Hepatocyte (in vitro differentiated cells): ENCODE measurements around the gene BCL7B. TPM values are rescaled to one million over a fixed set of nuclear protein-coding genes. Genes with fewer than 3 reads are reported as not detected.

ENCODE experiments used
- DNase-seq: peaks from one replicate; pipeline ENCODE4 v3.0.0-alpha.2; 2016; ENCODE audit warnings: low spot score
- H2AFZ ChIP-seq: fragments of 200-600 bp; sonication (generic); 2 replicates; pipeline ENCODE4 v1.6.0; 2016; ENCODE audit warnings: antibody characterized with exemption, mild to moderate bottlenecking
- H3K27ac ChIP-seq: fragments of 200-600 bp; sonication (generic); 2 replicates; pipeline ENCODE4 v1.5.1; 2016; ENCODE audit warnings: mild to moderate bottlenecking
- H3K27me3 ChIP-seq: fragments of 200-600 bp; sonication (generic); 2 replicates; pipeline ENCODE4 v1.6.1; 2016
- H3K36me3 ChIP-seq: fragments of 200-600 bp; sonication (generic); replicated peaks from 2 replicates; pipeline ENCODE4 v1.5.1; 2016; ENCODE audit warnings: low read depth; ENCODE audit not compliant: insufficient read depth
- H3K4me1 ChIP-seq: fragments of 200-600 bp; sonication (generic); 2 replicates; pipeline ENCODE4 v1.5.1; 2016; ENCODE audit warnings: mild to moderate bottlenecking, moderate library complexity; ENCODE audit not compliant: insufficient read depth
- H3K4me2 ChIP-seq: fragments of 200-600 bp; sonication (generic); 2 replicates; pipeline ENCODE4 v1.6.0; 2016
- H3K4me3 ChIP-seq: fragments of 200-600 bp; sonication (generic); 2 replicates; pipeline ENCODE4 v1.5.1; 2016; ENCODE audit warnings: mild to moderate bottlenecking
- H3K79me2 ChIP-seq: fragments of 200-600 bp; sonication (generic); 2 replicates; pipeline ENCODE4 v1.6.0; 2017; ENCODE audit warnings: mild to moderate bottlenecking
- H3K9me2 ChIP-seq: fragments of 200-600 bp; sonication (generic); replicated peaks from 2 replicates; pipeline ENCODE4 v1.6.0; 2017; ENCODE audit warnings: mild to moderate bottlenecking; ENCODE audit not compliant: insufficient read depth
- H3K9me3 ChIP-seq: fragments of 200-600 bp; sonication (generic); 2 replicates; pipeline ENCODE4 v1.5.1; 2016; ENCODE audit warnings: low read depth, mild to moderate bottlenecking
- H4K20me1 ChIP-seq: fragments of 200-600 bp; sonication (generic); 2 replicates; pipeline ENCODE4 v1.6.0; 2016; ENCODE audit warnings: mild to moderate bottlenecking; ENCODE audit not compliant: insufficient read depth, poor library complexity, severe bottlenecking
- EZH2 ChIP-seq: fragments of 200-600 bp; sonication (generic); IDR thresholded peaks from 2 replicates; pipeline ENCODE4 v1.6.1; 2016; ENCODE audit warnings: antibody characterized with exemption, mild to moderate bottlenecking, borderline replicate concordance
- EZH2phosphoT487 ChIP-seq: fragments of 200-600 bp; sonication (generic); IDR thresholded peaks from one replicate; pipeline ENCODE4 v1.6.1; 2018; ENCODE audit warnings: antibody characterized with exemption, mild to moderate bottlenecking, low read depth, moderate library complexity; ENCODE audit not compliant: unreplicated experiment, severe bottlenecking
- WGBS: methylation state at CpG from one replicate; pipeline ENCODE4 v1.1.6; 2016; ENCODE audit warnings: low lambda C conversion rate; ENCODE audit errors: missing lambda C conversion rate; 5-methylcytosine and 5-hydroxymethylcytosine counted together
- polyA plus RNA-seq: library from polyadenylated mRNA; unstranded; fragments of >200 nt; fragmentation: Nextera tagmentation; extraction: Ambion mirVana; gene quantifications from 2 replicates; pipeline ENCODE4 v1.2.1, GENCODE V29; 2016
- total RNA-seq: library from RNA; depleted of rRNA; stranded (reverse); fragments of >200 nt; gene quantifications from 2 replicates; pipeline ENCODE4 v1.2.3, GENCODE V29; 2014
- TF ChIP-seq, protein P1 (sequence below): fragments of 200-600 bp; sonication (generic); IDR thresholded peaks from 2 replicates; pipeline ENCODE4 v1.5.1; 2016; ENCODE audit warnings: antibody characterized with exemption, mild to moderate bottlenecking; ENCODE audit not compliant: poor library complexity

BCL7B gene
- total and polyA plus RNA-seq, 2 experiments from 2014 or later = 44.7 to 54.0 TPM

GRCh38 chr7:73512018-73512780 lies 45.3 kb downstream of the BCL7B start:
- Histone ChIP-seq H3K4me1 (no peaks in the 10 kb centered on the region), H3K9me2 (no peaks in the 10 kb centered on the region), H3K27ac (no peak overlapping the region), H3K36me3 (no peaks in the 10 kb centered on the region), H3K4me3 (no peak overlapping the region), H3K9me3 (no peaks in the 10 kb centered on the region), H2AFZ (no peak overlapping the region), H3K79me2 (peaks cover 99% of the 10 kb centered on the region), H3K4me2 (no peak overlapping the region), H4K20me1 (peaks cover 42% of the 10 kb centered on the region), H3K27me3 (no peaks in the 10 kb centered on the region)
- DNase-seq = no peak
- 89% methylated on average over 8 of the region's 8 CpGs for WGBS
- no peak for TF ChIP-seq EZH2
- TF ChIP-seq, protein P1, sequence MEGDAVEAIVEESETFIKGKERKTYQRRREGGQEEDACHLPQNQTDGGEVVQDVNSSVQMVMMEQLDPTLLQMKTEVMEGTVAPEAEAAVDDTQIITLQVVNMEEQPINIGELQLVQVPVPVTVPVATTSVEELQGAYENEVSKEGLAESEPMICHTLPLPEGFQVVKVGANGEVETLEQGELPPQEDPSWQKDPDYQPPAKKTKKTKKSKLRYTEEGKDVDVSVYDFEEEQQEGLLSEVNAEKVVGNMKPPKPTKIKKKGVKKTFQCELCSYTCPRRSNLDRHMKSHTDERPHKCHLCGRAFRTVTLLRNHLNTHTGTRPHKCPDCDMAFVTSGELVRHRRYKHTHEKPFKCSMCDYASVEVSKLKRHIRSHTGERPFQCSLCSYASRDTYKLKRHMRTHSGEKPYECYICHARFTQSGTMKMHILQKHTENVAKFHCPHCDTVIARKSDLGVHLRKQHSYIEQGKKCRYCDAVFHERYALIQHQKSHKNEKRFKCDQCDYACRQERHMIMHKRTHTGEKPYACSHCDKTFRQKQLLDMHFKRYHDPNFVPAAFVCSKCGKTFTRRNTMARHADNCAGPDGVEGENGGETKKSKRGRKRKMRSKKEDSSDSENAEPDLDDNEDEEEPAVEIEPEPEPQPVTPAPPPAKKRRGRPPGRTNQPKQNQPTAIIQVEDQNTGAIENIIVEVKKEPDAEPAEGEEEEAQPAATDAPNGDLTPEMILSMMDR = no peak
- no peak for TF ChIP-seq EZH2phosphoT487

DNA sequence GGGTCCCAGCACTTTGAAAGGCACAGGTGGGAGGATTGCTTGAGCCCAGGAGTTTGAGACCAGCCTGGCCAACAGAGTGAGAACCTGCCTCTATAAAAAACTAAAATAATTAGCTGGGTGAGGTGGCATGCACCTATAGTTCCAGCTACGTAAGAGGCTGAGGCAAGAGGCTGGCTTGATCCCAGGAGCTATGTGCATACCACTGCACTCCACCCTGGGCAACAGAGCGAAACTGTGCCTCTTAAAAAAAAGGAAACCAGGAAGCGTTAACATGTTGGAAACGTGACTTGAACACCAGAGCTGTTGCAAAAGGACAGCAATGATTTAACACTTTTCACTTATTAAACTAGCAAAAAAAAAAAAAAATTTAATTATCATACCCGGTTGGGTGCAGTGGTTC lies 48.0 kb downstream of the BCL7B start:
- no peak for DNase-seq
- H3K4me3 ChIP-seq = no peak overlapping the region
- no peak overlapping the region for H2AFZ ChIP-seq
- peaks cover 95% of the 10 kb centered on the region for H3K79me2 ChIP-seq
- H3K9me2 ChIP-seq = no peaks in the 10 kb centered on the region
- WGBS = 95% methylated on average over 5 of the region's 5 CpGs
- H3K27me3 ChIP-seq = no peaks in the 10 kb centered on the region
- H4K20me1 ChIP-seq = peaks cover 30% of the 10 kb centered on the region
- H3K27ac ChIP-seq = no peak overlapping the region
- no peaks in the 10 kb centered on the region for H3K9me3 ChIP-seq
- no peaks in the 10 kb centered on the region for H3K4me1 ChIP-seq
- H3K4me2 ChIP-seq = no peak overlapping the region
- peaks cover 6% of the 10 kb centered on the region for H3K36me3 ChIP-seq
- no peak for TF ChIP-seq EZH2phosphoT487
- no peak for TF ChIP-seq EZH2
- TF ChIP-seq, protein P1 = no peak

DNA sequence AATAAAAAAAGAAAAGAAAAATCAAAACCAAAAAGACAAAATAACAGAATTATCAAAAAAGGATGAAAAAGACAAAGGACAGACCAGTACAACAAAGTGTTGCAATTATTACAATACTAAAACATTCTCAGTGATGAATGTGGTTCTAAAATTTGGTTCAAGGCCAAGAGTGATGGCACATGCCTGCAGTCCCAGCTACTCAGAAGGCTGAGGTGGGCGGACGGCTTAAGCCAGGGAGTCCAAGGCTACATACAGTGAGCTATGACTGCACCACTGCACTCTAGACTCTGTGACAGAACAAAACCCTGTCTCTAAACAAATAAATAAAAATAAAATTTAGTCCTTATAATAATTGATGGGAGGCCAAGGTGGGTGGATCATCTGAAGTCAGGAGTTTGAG lies 49.9 kb downstream of the BCL7B start:
- 96% methylated on average over 2 of the region's 2 CpGs for WGBS

More for the DNA sequence above, 49.9 kb downstream of the BCL7B start:
- peaks cover 6% of the 10 kb centered on the region for H3K36me3 ChIP-seq
- H3K4me1 ChIP-seq = no peaks in the 10 kb centered on the region
- H3K9me3 ChIP-seq = no peaks in the 10 kb centered on the region
- DNase-seq = no peak
- no peak overlapping the region for H2AFZ ChIP-seq
- H3K27ac ChIP-seq = no peak overlapping the region
- H3K4me2 ChIP-seq = no peak overlapping the region
- H3K9me2 ChIP-seq = no peaks in the 10 kb centered on the region
- no peaks in the 10 kb centered on the region for H3K27me3 ChIP-seq
- no peak overlapping the region for H3K4me3 ChIP-seq
- peaks cover 94% of the 10 kb centered on the region for H3K79me2 ChIP-seq
- peaks cover 12% of the 10 kb centered on the region for H4K20me1 ChIP-seq
- TF ChIP-seq EZH2 (no peak), EZH2phosphoT487 (no peak)
- TF ChIP-seq, protein P1 = no peak
